Thyroid gland (tissue), 4 donors: ENCODE results near the gene MTAP.

ENCODE experiments used
- CTCF ChIP-seq, 6 experiments: fragments of 200-600 bp in 3 of 6; fragments of 450-650 bp in 3 of 6; sonication (generic) in 3 of 6; IDR thresholded peaks; one replicate each; pipeline ENCODE4 v1.5.1; 2016 to 2019; ENCODE audit warnings: antibody characterized with exemption in 6 of 6, mild to moderate bottlenecking in 2 of 6, inconsistent platforms in 1 of 6, moderate library complexity in 1 of 6
- POLR2A ChIP-seq, 2 donors: fragments of 450-650 bp; IDR thresholded peaks; one replicate each; pipeline ENCODE4 v1.6.1; 2017; ENCODE audit warnings: antibody characterized with exemption in 2 of 2, mild to moderate bottlenecking in 2 of 2, moderate library complexity in 1 of 2

- TF ChIP-seq CTCF (IDR thresholded peaks at IDR 0.05) = no peak
- TF ChIP-seq POLR2A (IDR thresholded peaks at IDR 0.05) = no peak
Measured at GRCh38 chr9:21835121-21835520, 32.7 kb downstream of the MTAP start.
